K562 (cell line): ENCODE data around the gene CLNK. TPM values are rescaled to one million over a fixed set of nuclear protein-coding genes. Genes with fewer than 3 reads are reported as not detected.

Experiments
- ARID3B ChIP-seq: fragments of 250-450 bp; sonication (Bioruptor Pico); IDR thresholded peaks from 2 replicates; pipeline ENCODE4 v1.4.0; 2020; ENCODE audit warnings: borderline replicate concordance
- CHD2 ChIP-seq: IDR thresholded peaks from 2 replicates; pipeline ENCODE4 v1.6.1; 2011; ENCODE audit warnings: low read depth, low read length
- E4F1 ChIP-seq: fragments of 250-450 bp; sonication (Bioruptor Pico); IDR thresholded peaks from 2 replicates; pipeline ENCODE4 v1.5.0; 2021; ENCODE audit warnings: mild to moderate bottlenecking, borderline replicate concordance
- HEY1 ChIP-seq: fragments of 250-450 bp; sonication (Bioruptor Pico); IDR thresholded peaks from 2 replicates; pipeline ENCODE4 v1.5.0; 2020; ENCODE audit warnings: mild to moderate bottlenecking, moderate library complexity, borderline replicate concordance
- IFI16 ChIP-seq: fragments of 250-450 bp; sonication (Bioruptor Pico); IDR thresholded peaks from 2 replicates; pipeline ENCODE4 v2.1.2; 2022; ENCODE audit warnings: mild to moderate bottlenecking, inconsistent platforms
- KAT7 ChIP-seq: sonication (generic); formaldehyde crosslinking; IDR thresholded peaks from 2 replicates; pipeline ENCODE4 v1.8.0; 2022; ENCODE audit warnings: missing genetic modification reagents, mild to moderate bottlenecking, borderline replicate concordance
- KDM1A ChIP-seq, 2 experiments: fragments of 450-650 bp; IDR thresholded peaks; 2 replicates each; pipeline ENCODE4 v1.6.1; 2016; ENCODE audit warnings: mild to moderate bottlenecking in 2 of 2
- KLF16 ChIP-seq: IDR thresholded peaks from 2 replicates; pipeline ENCODE4 v1.6.1; 2016; ENCODE audit warnings: antibody characterized with exemption
- NR2C1 ChIP-seq, 2 experiments: fragments of 450-650 bp; IDR thresholded peaks; 2 replicates each; pipeline ENCODE4 v1.6.1; 2017; ENCODE audit warnings: mild to moderate bottlenecking in 2 of 2, antibody characterized with exemption in 1 of 2, inconsistent platforms in 1 of 2, missing compliant biosample characterization in 1 of 2, missing genetic modification characterization in 1 of 2
- STAG1 ChIP-seq: sonication (generic); formaldehyde crosslinking; IDR thresholded peaks from 2 replicates; pipeline ENCODE4 v1.5.0; 2020; ENCODE audit warnings: missing genetic modification reagents, borderline replicate concordance
- ZNF347 ChIP-seq: fragments of 450-650 bp; formaldehyde crosslinking; IDR thresholded peaks from 2 replicates; pipeline ENCODE4 v1.4.0; 2020; ENCODE audit warnings: low read depth, mild to moderate bottlenecking, moderate library complexity
- ZNF586 ChIP-seq: fragments of 450-650 bp; formaldehyde crosslinking; conservative IDR thresholded peaks from 2 replicates; pipeline ENCODE4 v1.4.0; 2020; ENCODE audit warnings: mild to moderate bottlenecking, moderate library complexity
- polyA plus RNA-seq, 8 experiments: library from polyadenylated mRNA; depleted of rRNA in 4 of 8; stranded (reverse) in 5 of 8; unstranded in 3 of 8; fragments of >200 nt; fragmentation: Nextera tagmentation in 2 of 8; fragmentation: Illumina TruSeq in 1 of 8; extraction: Ambion mirVana in 2 of 8; extraction: Trizol in 1 of 8; gene quantifications; 2 replicates each; pipeline versions ENCODE4 v1.2.1 to v1.2.3, GENCODE V29; 2011 to 2014; ENCODE audit warnings: inconsistent platforms in 1 of 8, missing spikeins in 1 of 8
- total RNA-seq, 7 experiments: library from RNA; depleted of rRNA in 6 of 7; stranded (reverse); fragments of >200 nt in 6 of 7; fragmentation: Illumina TruSeq in 2 of 7; extraction: Trizol in 2 of 7; gene quantifications; 2 replicates each; pipeline versions ENCODE4 v1.2.1 to v1.2.3, GENCODE V29; 2011 to 2021; ENCODE audit warnings: low replicate concordance in 1 of 7
- TF ChIP-seq, protein P1 (sequence below): sonication (generic); formaldehyde crosslinking; IDR thresholded peaks from 2 replicates; pipeline ENCODE4 v1.8.0; 2022; ENCODE audit warnings: missing genetic modification reagents, mild to moderate bottlenecking, borderline replicate concordance
- TF ChIP-seq, protein P2 (sequence below): sonication (generic); formaldehyde crosslinking; IDR thresholded peaks from 2 replicates; pipeline ENCODE4 v1.5.0; 2020; ENCODE audit warnings: missing genetic modification reagents
- TF ChIP-seq, protein P3 (sequence below): fragments of 250-450 bp; sonication (Bioruptor Pico); IDR thresholded peaks from 2 replicates; pipeline ENCODE4 v1.5.0; 2021
- TF ChIP-seq, protein P4 (sequence below): sonication (generic); formaldehyde crosslinking; IDR thresholded peaks from 2 replicates; pipeline ENCODE4 v1.8.1; 2023; ENCODE audit warnings: mild to moderate bottlenecking, missing genetic modification reagents

CLNK gene
- total and polyA plus RNA-seq, 9 of the 15 experiments (the other 6 are each of a cell fraction or from before 2014, with no cell fraction given): not detected

DNA sequence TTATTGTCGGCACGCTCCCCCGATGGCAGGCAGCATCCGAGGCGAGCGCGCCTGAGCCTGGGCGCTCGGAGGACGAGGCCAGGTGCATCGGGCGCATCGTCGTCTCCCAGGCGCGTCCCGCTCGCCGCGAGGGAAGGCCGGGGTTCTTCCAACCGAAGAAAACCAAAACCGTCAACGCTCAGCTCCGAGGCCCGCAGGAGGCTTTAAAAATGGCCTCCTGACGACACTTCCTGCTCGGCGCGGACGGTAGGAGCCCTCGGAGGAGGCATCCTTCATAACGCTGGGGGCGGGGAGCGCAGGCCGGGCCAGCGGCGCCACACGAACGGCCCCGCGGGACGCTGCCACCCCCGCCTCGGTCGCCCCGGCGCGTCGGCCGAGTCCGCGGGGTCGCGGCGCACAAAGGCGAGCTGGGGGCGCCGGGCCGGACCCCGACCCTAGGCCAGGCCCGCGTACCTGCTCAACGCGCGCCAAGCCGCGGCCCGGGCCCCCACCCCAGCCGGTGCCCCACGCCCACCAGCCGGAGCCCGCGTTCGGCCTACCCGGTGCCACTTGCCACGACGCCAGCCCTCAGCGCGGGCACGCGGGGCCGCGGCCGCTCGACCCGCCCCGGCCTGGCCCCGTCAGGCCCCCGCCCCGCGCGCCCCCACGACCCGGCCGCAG, 227.8 kb downstream of the CLNK start (continued):
- TF ChIP-seq KDM1A (IDR thresholded peaks at IDR 0.05): no peak
- no peak; the same call in 1 of the 2 replicates for TF ChIP-seq KAT7 (CRISPR knock-in tag)
- TF ChIP-seq ZNF347: no peak
- TF ChIP-seq HEY1 (CRISPR knock-in tag): no peak
- TF ChIP-seq ZNF586: no peak
- TF ChIP-seq, protein P1, sequence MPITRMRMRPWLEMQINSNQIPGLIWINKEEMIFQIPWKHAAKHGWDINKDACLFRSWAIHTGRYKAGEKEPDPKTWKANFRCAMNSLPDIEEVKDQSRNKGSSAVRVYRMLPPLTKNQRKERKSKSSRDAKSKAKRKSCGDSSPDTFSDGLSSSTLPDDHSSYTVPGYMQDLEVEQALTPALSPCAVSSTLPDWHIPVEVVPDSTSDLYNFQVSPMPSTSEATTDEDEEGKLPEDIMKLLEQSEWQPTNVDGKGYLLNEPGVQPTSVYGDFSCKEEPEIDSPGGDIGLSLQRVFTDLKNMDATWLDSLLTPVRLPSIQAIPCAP: no peak
- no peak for TF ChIP-seq KLF16
- no peak for TF ChIP-seq IFI16 (CRISPR knock-in tag)
- TF ChIP-seq, protein P2, sequence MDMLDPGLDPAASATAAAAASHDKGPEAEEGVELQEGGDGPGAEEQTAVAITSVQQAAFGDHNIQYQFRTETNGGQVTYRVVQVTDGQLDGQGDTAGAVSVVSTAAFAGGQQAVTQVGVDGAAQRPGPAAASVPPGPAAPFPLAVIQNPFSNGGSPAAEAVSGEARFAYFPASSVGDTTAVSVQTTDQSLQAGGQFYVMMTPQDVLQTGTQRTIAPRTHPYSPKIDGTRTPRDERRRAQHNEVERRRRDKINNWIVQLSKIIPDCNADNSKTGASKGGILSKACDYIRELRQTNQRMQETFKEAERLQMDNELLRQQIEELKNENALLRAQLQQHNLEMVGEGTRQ: no peak
- no peak for TF ChIP-seq STAG1
- no peak for TF ChIP-seq E4F1 (CRISPR knock-in tag)
- TF ChIP-seq, protein P3, sequence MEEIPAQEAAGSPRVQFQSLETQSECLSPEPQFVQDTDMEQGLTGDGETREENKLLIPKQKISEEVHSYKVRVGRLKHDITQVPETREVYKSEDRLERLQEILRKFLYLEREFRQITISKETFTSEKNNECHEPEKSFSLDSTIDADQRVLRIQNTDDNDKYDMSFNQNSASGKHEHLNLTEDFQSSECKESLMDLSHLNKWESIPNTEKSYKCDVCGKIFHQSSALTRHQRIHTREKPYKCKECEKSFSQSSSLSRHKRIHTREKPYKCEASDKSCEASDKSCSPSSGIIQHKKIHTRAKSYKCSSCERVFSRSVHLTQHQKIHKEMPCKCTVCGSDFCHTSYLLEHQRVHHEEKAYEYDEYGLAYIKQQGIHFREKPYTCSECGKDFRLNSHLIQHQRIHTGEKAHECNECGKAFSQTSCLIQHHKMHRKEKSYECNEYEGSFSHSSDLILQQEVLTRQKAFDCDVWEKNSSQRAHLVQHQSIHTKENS (CRISPR knock-in tag): no peak
- no peak for TF ChIP-seq CHD2
- TF ChIP-seq, protein P4, sequence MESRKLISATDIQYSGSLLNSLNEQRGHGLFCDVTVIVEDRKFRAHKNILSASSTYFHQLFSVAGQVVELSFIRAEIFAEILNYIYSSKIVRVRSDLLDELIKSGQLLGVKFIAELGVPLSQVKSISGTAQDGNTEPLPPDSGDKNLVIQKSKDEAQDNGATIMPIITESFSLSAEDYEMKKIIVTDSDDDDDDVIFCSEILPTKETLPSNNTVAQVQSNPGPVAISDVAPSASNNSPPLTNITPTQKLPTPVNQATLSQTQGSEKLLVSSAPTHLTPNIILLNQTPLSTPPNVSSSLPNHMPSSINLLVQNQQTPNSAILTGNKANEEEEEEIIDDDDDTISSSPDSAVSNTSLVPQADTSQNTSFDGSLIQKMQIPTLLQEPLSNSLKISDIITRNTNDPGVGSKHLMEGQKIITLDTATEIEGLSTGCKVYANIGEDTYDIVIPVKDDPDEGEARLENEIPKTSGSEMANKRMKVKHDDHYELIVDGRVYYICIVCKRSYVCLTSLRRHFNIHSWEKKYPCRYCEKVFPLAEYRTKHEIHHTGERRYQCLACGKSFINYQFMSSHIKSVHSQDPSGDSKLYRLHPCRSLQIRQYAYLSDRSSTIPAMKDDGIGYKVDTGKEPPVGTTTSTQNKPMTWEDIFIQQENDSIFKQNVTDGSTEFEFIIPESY (CRISPR knock-in tag): no peak
- no peak for TF ChIP-seq NR2C1 (IDR thresholded peaks at IDR 0.05)
- TF ChIP-seq NR2C1 (tag; IDR thresholded peaks at IDR 0.05): no peak
- no peak for TF ChIP-seq ARID3B (CRISPR knock-in tag)
